ENCODE data around the gene PCGF6. TPM values are rescaled to one million over a fixed set of nuclear protein-coding genes. Genes with fewer than 3 reads are reported as not detected.

Gene PCGF6
- total RNA-seq, 1 experiment from 2014 or later = 11.6 TPM

DNA sequence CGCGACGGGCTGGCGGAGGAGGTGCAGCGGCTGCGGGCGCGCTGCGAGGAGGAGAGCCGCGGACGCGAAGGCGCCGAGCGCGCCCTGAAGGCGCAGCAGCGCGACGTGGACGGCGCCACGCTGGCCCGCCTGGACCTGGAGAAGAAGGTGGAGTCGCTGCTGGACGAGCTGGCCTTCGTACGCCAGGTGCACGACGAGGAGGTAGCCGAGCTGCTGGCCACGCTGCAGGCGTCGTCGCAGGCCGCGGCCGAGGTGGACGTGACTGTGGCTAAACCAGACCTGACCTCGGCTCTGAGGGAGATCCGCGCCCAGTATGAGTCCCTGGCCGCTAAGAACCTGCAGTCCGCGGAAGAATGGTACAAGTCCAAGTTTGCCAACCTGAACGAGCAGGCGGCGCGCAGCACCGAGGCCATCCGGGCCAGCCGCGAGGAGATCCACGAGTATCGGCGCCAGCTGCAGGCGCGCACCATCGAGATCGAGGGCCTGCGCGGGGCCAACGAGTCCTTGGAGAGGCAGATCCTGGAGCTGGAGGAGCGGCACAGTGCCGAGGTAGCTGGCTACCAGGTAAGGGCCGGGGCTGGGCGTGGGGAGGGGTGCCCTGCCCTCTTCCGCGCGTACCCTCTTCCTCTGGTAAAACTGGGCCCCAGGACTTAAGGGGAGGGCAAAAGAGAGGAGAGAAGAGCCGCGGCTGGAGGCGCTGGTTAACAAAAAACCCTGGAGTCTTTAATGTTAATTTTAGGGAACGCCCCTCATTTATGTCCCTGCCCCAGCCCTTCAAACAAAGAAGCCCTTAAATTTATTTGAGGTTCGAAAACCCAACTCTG, 73.0 kb downstream of the PCGF6 start:
- Histone ChIP-seq H3K36me3 (ENCODE audit: low read depth, low read length) (no peaks in the 10 kb centered on the region), H3K27ac (ENCODE audit: low read length) (no peak overlapping the region), H3F3A (ENCODE audit: low read length, unreplicated experiment) (no peaks in the 10 kb centered on the region), H3K4me2 (ENCODE audit: low read length) (no peak overlapping the region), H3K9me3 (ENCODE audit: low read length) (no peaks in the 10 kb centered on the region), H2AFZ (ENCODE audit: low read length) (no peak overlapping the region), H3K4me1 (ENCODE audit: insufficient read depth, low read length) (peaks cover 12% of the 10 kb centered on the region), H3K79me2 (ENCODE audit: low read length) (no peaks in the 10 kb centered on the region), H3K9ac (ENCODE audit: low read length) (no peak overlapping the region), H3K9me2 (replicated peaks; ENCODE audit: low read length) (no peaks in the 10 kb centered on the region), H3K4me3 (ENCODE audit: low read length) (no peak overlapping the region), H4K20me1 (ENCODE audit: low read length) (no peaks in the 10 kb centered on the region), H3K27me3 (ENCODE audit: low read length) (no peaks in the 10 kb centered on the region)
- no peak for TF ChIP-seq EZH2phosphoT487 (IDR thresholded peaks at IDR 0.05; ENCODE audit: borderline replicate concordance, low read length)
- no peak for TF ChIP-seq EZH2 (IDR thresholded peaks at IDR 0.05; ENCODE audit: low read length, unreplicated experiment)
- TF ChIP-seq, protein P1, sequence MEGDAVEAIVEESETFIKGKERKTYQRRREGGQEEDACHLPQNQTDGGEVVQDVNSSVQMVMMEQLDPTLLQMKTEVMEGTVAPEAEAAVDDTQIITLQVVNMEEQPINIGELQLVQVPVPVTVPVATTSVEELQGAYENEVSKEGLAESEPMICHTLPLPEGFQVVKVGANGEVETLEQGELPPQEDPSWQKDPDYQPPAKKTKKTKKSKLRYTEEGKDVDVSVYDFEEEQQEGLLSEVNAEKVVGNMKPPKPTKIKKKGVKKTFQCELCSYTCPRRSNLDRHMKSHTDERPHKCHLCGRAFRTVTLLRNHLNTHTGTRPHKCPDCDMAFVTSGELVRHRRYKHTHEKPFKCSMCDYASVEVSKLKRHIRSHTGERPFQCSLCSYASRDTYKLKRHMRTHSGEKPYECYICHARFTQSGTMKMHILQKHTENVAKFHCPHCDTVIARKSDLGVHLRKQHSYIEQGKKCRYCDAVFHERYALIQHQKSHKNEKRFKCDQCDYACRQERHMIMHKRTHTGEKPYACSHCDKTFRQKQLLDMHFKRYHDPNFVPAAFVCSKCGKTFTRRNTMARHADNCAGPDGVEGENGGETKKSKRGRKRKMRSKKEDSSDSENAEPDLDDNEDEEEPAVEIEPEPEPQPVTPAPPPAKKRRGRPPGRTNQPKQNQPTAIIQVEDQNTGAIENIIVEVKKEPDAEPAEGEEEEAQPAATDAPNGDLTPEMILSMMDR (conservative IDR thresholded peaks at IDR 0.05; ENCODE audit: low read depth, low read length) = no peak
- ATAC-seq (no peak), DNase-seq (no peak)
- ChIA-PET CTCF (no interaction called here), POLR2A (ENCODE audit: unreplicated experiment) (no interaction called here)
- intact Hi-C loops (cut with micrococcal nuclease) = no loop called here
- BruUV-seq (replicated peaks) = no TSS peak

DNA sequence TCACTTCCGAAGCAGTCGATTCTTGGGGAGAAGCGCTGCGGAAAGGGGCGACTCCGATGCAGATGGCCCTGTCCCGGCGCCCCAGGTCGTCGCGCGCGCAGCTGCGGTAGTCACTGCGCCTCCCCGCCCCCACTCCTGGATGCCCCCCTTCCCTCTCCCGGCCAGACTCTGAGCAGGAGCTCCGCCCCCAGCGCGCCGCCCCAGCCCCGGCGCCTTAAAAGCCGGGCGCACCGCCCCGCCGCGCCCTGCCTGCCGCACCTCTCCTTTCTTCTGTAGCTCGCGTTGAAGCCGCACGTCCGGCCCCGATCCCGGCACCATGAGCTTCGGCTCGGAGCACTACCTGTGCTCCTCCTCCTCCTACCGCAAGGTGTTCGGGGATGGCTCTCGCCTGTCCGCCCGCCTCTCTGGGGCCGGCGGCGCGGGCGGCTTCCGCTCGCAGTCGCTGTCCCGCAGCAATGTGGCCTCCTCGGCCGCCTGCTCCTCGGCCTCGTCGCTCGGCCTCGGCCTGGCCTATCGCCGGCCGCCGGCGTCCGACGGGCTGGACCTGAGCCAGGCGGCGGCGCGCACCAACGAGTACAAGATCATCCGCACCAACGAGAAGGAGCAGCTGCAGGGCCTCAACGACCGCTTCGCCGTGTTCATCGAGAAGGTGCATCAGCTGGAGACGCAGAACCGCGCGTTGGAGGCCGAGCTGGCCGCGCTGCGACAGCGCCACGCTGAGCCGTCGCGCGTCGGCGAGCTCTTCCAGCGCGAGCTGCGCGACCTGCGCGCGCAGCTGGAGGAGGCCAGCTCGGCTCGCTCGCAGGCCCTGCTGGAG, 73.8 kb downstream of the PCGF6 start, which contains the start of gene INA:
Gene INA, plus strand, starts transcription at position 243 of the 817 bp plus-strand sequence. Its CDS starts 74 bp downstream, at position 317.
- no peaks in the 10 kb centered on the region for H3K79me2 ChIP-seq (ENCODE audit: low read length)
- TF ChIP-seq, protein P1 (conservative IDR thresholded peaks at IDR 0.05; ENCODE audit: low read depth, low read length) = no peak
- TF ChIP-seq EZH2phosphoT487 (IDR thresholded peaks at IDR 0.05; ENCODE audit: borderline replicate concordance, low read length) (no peak), EZH2 (IDR thresholded peaks at IDR 0.05; ENCODE audit: low read length, unreplicated experiment) (no peak)
- peaks cover 12% of the 10 kb centered on the region for H3K4me1 ChIP-seq (ENCODE audit: insufficient read depth, low read length)
- DNase-seq (no peak), ATAC-seq (no peak)
- H3K9me3 ChIP-seq (ENCODE audit: low read length) = no peaks in the 10 kb centered on the region
- H3K4me3 ChIP-seq (ENCODE audit: low read length) = no peak within 1 kb of the TSS
- CTCF ChIA-PET = no interaction called here
- H4K20me1 ChIP-seq (ENCODE audit: low read length) = no peaks in the 10 kb centered on the region
- no peaks in the 10 kb centered on the region for H3K9me2 ChIP-seq (replicated peaks; ENCODE audit: low read length)
- H3K9ac ChIP-seq (ENCODE audit: low read length) = no peak within 1 kb of the TSS
- H3K27ac ChIP-seq (ENCODE audit: low read length) = no peak within 1 kb of the TSS
- no peaks in the 10 kb centered on the region for H3K36me3 ChIP-seq (ENCODE audit: low read depth, low read length)
- POLR2A ChIA-PET (ENCODE audit: unreplicated experiment) = no interaction called here
- BruUV-seq (replicated peaks) = no TSS peak
- no peaks in the 10 kb centered on the region for H3F3A ChIP-seq (ENCODE audit: low read length, unreplicated experiment)
- no peak within 1 kb of the TSS for H3K4me2 ChIP-seq (ENCODE audit: low read length)
- H3K27me3 ChIP-seq (ENCODE audit: low read length) = no peaks in the 10 kb centered on the region
- no peak within 1 kb of the TSS for H2AFZ ChIP-seq (ENCODE audit: low read length)
- intact Hi-C loops (cut with micrococcal nuclease) = no loop called here
